GF-D8 (cell line): ENCODE measurements around the gene COLEC12.
"Not testable (repeated sequence)": the region's sequence is repeated elsewhere in the genome, so short reads cannot be mapped to it uniquely, and the experiment has no call there.

ENCODE experiments used
- DNase-seq: peaks from one replicate; lab custom pipeline; 2025; lab: John Stamatoyannopoulos, UW

The COLEC12 gene

GRCh38 chr18:408367-408766, 92.1 kb downstream of the COLEC12 start:
- DNase-seq = no peak

GRCh38 chr18:407626-408224, 92.8 kb downstream of the COLEC12 start:
- DNase-seq = no peak

- DNase-seq = no peak
These were observed 93.3 kb downstream of the COLEC12 start for GRCh38 chr18:407191-407590.

- no peak for DNase-seq
These were observed 93.8 kb downstream of the COLEC12 start for GRCh38 chr18:406677-407076.

GRCh38 chr18:405006-405405, 95.5 kb downstream of the COLEC12 start:
- not testable (repeated sequence) for DNase-seq

- DNase-seq = no peak
These were observed 96.4 kb downstream of the COLEC12 start for GRCh38 chr18:404061-404636.

- DNase-seq = no peak
These were observed 98.4 kb downstream of the COLEC12 start for GRCh38 chr18:402129-402528.

GRCh38 chr18:400456-400855, 100.0 kb downstream of the COLEC12 start:
- DNase-seq = no peak

- no peak for DNase-seq
These were observed 100.8 kb downstream of the COLEC12 start for GRCh38 chr18:399631-400135.

GRCh38 chr18:398935-399630, 101.4 kb downstream of the COLEC12 start:
- DNase-seq = no peak

- DNase-seq = no peak
These were observed 103.9 kb downstream of the COLEC12 start for GRCh38 chr18:396556-396955.

- no peak for DNase-seq
These were observed 104.3 kb downstream of the COLEC12 start for GRCh38 chr18:396251-396555.

GRCh38 chr18:395456-396250, 104.8 kb downstream of the COLEC12 start:
- DNase-seq = no peak

GRCh38 chr18:394987-395362, 105.5 kb downstream of the COLEC12 start:
- no peak for DNase-seq

- no peak for DNase-seq
These were observed 106.1 kb downstream of the COLEC12 start for GRCh38 chr18:394262-394986.

GRCh38 chr18:393574-393957, 106.9 kb downstream of the COLEC12 start:
- DNase-seq = no peak

GRCh38 chr18:392928-393573, 107.5 kb downstream of the COLEC12 start:
- no peak for DNase-seq

GRCh38 chr18:390741-391478, 109.6 kb downstream of the COLEC12 start:
- DNase-seq = no peak

- DNase-seq = no peak
These were observed 110.7 kb downstream of the COLEC12 start for GRCh38 chr18:389658-390357.

- no peak for DNase-seq
These were observed 112.3 kb downstream of the COLEC12 start for GRCh38 chr18:388200-388599.
